Epithelial cell of esophagus (primary cell): ENCODE results near the gene F2R.

Source experiments
- DNase-seq: peaks from one replicate; pipeline ENCODE4 v3.0.0; 2010; ENCODE audit warnings: low read depth
- H3K4me3 ChIP-seq: 2 replicates; pipeline ENCODE4 v1.5.1; 2011; ENCODE audit warnings: mild to moderate bottlenecking, low read length, control low read depth
- TF ChIP-seq, protein P1 (sequence below): IDR thresholded peaks from 2 replicates; pipeline ENCODE4 v1.5.1; 2011; ENCODE audit warnings: low read depth, mild to moderate bottlenecking, low read length, control low read depth, inconsistent platforms; ENCODE audit not compliant: insufficient read depth; ENCODE audit errors: missing control alignments

Gene F2R

DNA sequence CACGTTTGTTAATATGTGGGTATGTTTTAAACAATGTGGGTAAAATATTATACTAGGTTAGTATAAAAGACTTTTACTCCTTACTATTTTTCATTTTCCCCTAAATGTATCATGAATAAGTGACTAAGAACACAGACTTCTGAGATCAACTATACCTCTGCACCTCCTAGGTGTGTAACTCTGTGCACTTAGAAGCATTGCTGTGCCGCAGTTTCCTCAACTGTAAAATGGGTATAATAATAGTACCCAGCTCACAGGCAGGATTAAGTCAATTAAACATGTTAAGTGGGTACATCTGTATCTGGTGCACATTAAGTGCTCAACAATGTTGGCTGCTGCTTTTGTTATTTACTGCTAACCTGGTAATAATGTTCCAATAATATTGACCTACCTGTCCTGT lies 21.6 kb upstream of the F2R start:
- TF ChIP-seq, protein P1, sequence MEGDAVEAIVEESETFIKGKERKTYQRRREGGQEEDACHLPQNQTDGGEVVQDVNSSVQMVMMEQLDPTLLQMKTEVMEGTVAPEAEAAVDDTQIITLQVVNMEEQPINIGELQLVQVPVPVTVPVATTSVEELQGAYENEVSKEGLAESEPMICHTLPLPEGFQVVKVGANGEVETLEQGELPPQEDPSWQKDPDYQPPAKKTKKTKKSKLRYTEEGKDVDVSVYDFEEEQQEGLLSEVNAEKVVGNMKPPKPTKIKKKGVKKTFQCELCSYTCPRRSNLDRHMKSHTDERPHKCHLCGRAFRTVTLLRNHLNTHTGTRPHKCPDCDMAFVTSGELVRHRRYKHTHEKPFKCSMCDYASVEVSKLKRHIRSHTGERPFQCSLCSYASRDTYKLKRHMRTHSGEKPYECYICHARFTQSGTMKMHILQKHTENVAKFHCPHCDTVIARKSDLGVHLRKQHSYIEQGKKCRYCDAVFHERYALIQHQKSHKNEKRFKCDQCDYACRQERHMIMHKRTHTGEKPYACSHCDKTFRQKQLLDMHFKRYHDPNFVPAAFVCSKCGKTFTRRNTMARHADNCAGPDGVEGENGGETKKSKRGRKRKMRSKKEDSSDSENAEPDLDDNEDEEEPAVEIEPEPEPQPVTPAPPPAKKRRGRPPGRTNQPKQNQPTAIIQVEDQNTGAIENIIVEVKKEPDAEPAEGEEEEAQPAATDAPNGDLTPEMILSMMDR = no peak
- no peak for DNase-seq
- H3K4me3 ChIP-seq = no peak overlapping the region

DNA sequence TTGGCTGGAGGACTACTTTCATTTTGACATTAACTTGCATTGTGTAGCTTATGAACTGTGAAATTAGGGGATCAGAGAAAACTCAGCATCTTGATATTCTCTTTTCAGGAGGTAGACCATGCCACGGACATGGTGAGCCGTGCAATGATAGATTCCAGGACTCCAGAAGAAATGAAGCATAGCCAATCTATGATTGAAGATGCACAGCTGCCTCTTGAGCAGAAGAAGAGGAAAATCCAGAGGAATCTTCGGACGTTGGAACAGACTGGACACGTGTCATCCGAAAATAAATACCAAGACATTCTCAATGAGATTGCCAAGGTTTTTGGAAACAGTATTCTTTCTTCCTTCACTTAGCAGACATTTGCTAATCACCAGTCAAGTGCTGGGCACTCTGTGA lies 20.6 kb upstream of the F2R start:
- no peak for DNase-seq
- TF ChIP-seq, protein P1 = no peak
- no peak overlapping the region for H3K4me3 ChIP-seq

DNA sequence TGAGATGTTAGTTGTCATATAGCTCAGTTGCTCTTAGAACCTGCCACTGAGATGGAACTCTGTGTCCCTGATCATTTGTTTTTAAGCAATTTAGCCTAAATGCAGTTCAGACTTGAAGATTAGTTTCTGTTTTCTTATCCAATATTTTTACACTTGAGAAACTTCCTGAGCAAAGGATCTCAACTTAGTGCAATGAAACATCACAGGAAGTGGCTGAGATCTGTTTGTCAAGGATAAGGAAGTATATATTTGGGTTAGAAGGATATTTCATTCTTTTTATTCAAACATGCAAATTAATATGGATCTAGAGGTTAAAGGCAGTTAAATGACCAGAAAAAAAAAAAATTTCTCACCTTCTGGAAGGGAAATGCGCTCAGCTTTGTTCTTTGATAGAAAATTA lies 19.7 kb upstream of the F2R start:
- DNase-seq = no peak
- TF ChIP-seq, protein P1 = no peak
- no peak overlapping the region for H3K4me3 ChIP-seq

DNA sequence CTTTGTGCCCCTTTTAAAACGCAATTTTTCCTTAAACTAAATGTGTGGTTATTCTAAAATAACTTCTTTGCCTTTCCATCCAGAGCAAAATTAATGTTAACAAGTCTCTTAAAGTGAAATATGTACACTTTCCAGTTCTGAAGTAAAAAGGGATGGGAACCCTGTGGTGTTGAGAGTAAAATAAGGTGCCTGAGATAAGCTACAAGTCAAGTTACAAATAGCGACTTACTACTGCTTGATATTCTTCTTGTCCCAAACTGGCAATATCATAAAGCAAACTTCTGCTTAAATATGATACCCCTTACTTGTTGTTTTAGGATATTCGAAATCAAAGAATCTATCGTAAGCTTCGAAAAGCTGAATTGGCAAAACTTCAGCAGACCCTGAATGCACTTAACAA lies 18.3 kb upstream of the F2R start:
- H3K4me3 ChIP-seq = no peak overlapping the region
- TF ChIP-seq, protein P1 = no peak
- DNase-seq = no peak

DNA sequence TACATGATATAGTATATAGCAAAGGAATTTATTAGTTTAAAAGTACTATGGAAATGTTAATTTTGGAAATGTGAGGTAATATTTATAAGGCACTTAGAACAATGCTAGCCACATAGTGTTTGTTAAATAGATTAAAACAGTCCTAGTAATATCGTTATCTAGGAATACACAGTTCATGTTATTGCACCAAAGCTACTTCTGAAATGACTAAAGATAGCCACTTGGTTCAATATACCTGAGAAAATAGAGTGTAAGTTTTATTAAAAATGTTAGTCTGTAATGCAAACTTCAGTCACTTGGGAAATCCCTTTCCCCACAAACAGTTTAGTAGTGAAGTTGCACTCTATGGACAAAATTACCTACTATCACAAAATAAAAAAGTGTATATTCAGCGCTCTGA lies 15.4 kb upstream of the F2R start:
- TF ChIP-seq, protein P1 = no peak
- no peak overlapping the region for H3K4me3 ChIP-seq
- no peak for DNase-seq

DNA sequence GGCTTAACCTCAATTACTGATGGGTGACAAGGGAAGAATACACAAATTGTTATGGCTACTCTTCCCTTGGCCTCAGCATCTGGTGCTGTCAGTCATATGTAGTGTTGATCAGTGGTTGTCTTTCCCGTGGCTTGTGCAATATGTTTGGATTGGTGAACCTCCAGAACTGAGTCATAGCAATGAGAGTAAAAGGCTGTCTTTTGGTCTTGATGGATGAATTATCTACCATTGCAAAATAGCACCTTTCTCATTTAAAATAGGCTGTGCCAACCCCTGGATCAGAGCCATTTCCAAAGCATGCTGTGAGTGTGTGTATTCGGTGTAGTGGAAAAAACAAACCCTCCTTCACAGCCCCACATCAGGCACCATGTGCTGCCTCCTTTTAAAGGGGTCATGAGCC lies 14.6 kb upstream of the F2R start:
- DNase-seq = peak; percentile 96
- H3K4me3 ChIP-seq = no peak overlapping the region
- TF ChIP-seq, protein P1 = no peak

DNA sequence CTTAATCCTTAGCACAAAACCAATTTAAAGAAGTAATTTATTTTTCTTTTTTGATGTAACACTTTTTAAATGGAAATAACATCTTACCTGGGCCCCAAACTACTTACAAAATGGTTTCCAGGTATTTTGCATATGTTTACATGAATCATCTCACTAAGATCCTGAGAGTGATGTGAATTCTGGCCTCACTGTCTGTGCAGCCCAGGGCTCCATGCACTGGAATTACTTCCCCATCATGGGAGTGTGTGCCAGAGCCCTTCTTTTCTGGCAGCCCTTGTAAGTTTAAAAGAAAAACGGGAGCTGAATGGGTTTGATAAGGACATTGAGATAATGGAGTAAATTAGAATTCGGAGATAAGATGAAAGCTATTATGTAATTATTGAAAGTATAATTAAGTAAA lies 12.2 kb upstream of the F2R start:
- no peak overlapping the region for H3K4me3 ChIP-seq
- peak; percentile 52 for DNase-seq
- TF ChIP-seq, protein P1 = no peak
